H1 (cell line): ENCODE results near the gene PATE1. TPM values are rescaled to one million over a fixed set of nuclear protein-coding genes. Genes with fewer than 3 reads are reported as not detected.
A peak's percentile ranks its signal among the peaks of the same experiment; 100 is the strongest.

ENCODE experiments used
- CTCF ChIA-PET: fragments of 300-600 bp; sonication (Branson Sonifier 250); formaldehyde crosslinking; loops from one replicate; lab custom pipeline; 2021; ENCODE audit not compliant: partially characterized antibody; lab: Charles Lee
- POLR2A ChIA-PET: fragments of 300-600 bp; sonication (Branson Sonifier 250); formaldehyde crosslinking; loops from one replicate; lab custom pipeline; 2021; ENCODE audit warnings: inconsistent platforms; ENCODE audit not compliant: partially characterized antibody; lab: Charles Lee
- DNase-seq, 2 experiments: peaks; one replicate each; pipeline versions ENCODE4 v3.0.0 to v3.0.0-alpha.2; 2010 to 2022; ENCODE audit warnings: low spot score in 2 of 2, low read depth in 1 of 2, mixed read lengths in 1 of 2
- FAIRE-seq: peaks from 2 replicates; lab custom pipeline; 2011; peaks lifted over from hg19 to GRCh38; lab: Jason Lieb, UNC
- H2AFZ ChIP-seq: 2 replicates; pipeline ENCODE4 v1.8.1; 2012; ENCODE audit warnings: low read length, inconsistent platforms
- H2AK5ac ChIP-seq: 2 replicates; pipeline ENCODE4 v1.6.1; 2013; ENCODE audit warnings: low read depth, low read length
- H2BK120ac ChIP-seq: replicated peaks from 2 replicates; pipeline ENCODE3; 2013; ENCODE audit warnings: low read depth, low read length, inconsistent platforms
- H2BK12ac ChIP-seq: 2 replicates; pipeline ENCODE4 v1.6.1; 2013; ENCODE audit warnings: low read depth, low read length
- H2BK15ac ChIP-seq: 2 replicates; pipeline ENCODE4 v1.6.1; 2013; ENCODE audit warnings: low read length
- H2BK20ac ChIP-seq: 2 replicates; pipeline ENCODE4 v1.6.1; 2013; ENCODE audit warnings: low read length
- H2BK5ac ChIP-seq: 2 replicates; pipeline ENCODE4 v1.6.1; 2013; ENCODE audit warnings: low read depth, low read length
- H3K14ac ChIP-seq: 2 replicates; pipeline ENCODE4 v1.6.1; 2013; ENCODE audit warnings: inconsistent platforms; ENCODE audit not compliant: insufficient read length
- H3K18ac ChIP-seq: 2 replicates; pipeline ENCODE4 v1.6.1; 2013; ENCODE audit warnings: low read length; ENCODE audit errors: extremely low read depth
- H3K23ac ChIP-seq: 2 replicates; pipeline ENCODE4 v1.6.1; 2013; ENCODE audit warnings: inconsistent platforms; ENCODE audit not compliant: insufficient read length
- H3K23me2 ChIP-seq: 2 replicates; pipeline ENCODE4 v1.6.1; 2013; ENCODE audit warnings: low read depth, low read length
- H3K27ac ChIP-seq: 2 replicates; pipeline ENCODE4 v1.6.1; 2011; ENCODE audit warnings: low read depth, low read length, inconsistent platforms
- H3K27me3 ChIP-seq, 4 experiments: replicated peaks in 1 of 4; 1 replicate in 1 of 4; 2 replicates in 3 of 4; pipeline versions ENCODE4 v1.6.1 to v1.8.1; 2011 to 2013; ENCODE audit warnings: low read length in 3 of 4, mild to moderate bottlenecking in 3 of 4, inconsistent platforms in 2 of 4, mixed read lengths in 2 of 4, moderate library complexity in 1 of 4; ENCODE audit not compliant: control insufficient read depth in 3 of 4, insufficient read depth in 3 of 4; ENCODE audit errors: extremely low read depth in 1 of 4
- H3K36me3 ChIP-seq, 4 experiments: 2 replicates each; pipeline versions ENCODE4 v1.6.1 to v1.8.1; 2011 to 2013; ENCODE audit warnings: mild to moderate bottlenecking in 4 of 4, low read length in 3 of 4, moderate library complexity in 2 of 4, control low read depth in 1 of 4, inconsistent platforms in 1 of 4; ENCODE audit not compliant: insufficient read depth in 4 of 4, control insufficient read depth in 2 of 4
- H3K4ac ChIP-seq: replicated peaks from 2 replicates; pipeline ENCODE3; 2013; ENCODE audit warnings: low read length, low read depth, mixed read lengths, inconsistent platforms; ENCODE audit not compliant: insufficient read length
- H3K4me1 ChIP-seq, 4 experiments: replicated peaks in 1 of 4; 1 replicate in 1 of 4; 2 replicates in 3 of 4; pipeline versions ENCODE4 v1.6.1 to v1.8.1; 2011 to 2013; ENCODE audit warnings: low read length in 3 of 4, inconsistent platforms in 2 of 4, mixed read lengths in 1 of 4; ENCODE audit not compliant: insufficient read depth in 4 of 4, control insufficient read depth in 3 of 4
- H3K4me2 ChIP-seq, 2 experiments: 2 replicates each; pipeline versions ENCODE4 v1.6.1 to v1.8.1; 2011 to 2013; ENCODE audit warnings: low read depth in 2 of 2, low read length in 2 of 2, control low read depth in 1 of 2, inconsistent platforms in 1 of 2, mild to moderate bottlenecking in 1 of 2; ENCODE audit not compliant: insufficient read depth in 1 of 2
- H3K4me3 ChIP-seq, 4 experiments: fragments of 200-600, 300-600 bp in 1 of 4; sonication (generic), shearing (Covaris generic), sonication (Bioruptor Twin) in 1 of 4; 2 replicates each; pipeline versions ENCODE4 v1.5.1 to v1.8.1; 2011 to 2016; ENCODE audit warnings: low read length in 4 of 4, low read depth in 3 of 4, control low read depth in 2 of 4, inconsistent platforms in 2 of 4, mild to moderate bottlenecking in 2 of 4, mixed read lengths in 1 of 4, moderate library complexity in 1 of 4; ENCODE audit not compliant: insufficient read depth in 2 of 4; ENCODE audit errors: extremely low read depth in 1 of 4
- H3K56ac ChIP-seq: replicated peaks from 2 replicates; pipeline ENCODE3; 2013; ENCODE audit warnings: low read depth, mild to moderate bottlenecking, mixed read lengths, low read length, inconsistent platforms; ENCODE audit not compliant: insufficient read length
- H3K79me1 ChIP-seq: 2 replicates; pipeline ENCODE4 v1.6.1; 2013; ENCODE audit warnings: low read depth, low read length, control low read depth
- H3K79me2 ChIP-seq, 2 experiments: 2 replicates each; pipeline versions ENCODE4 v1.6.1 to v1.8.1; 2012 to 2013; ENCODE audit warnings: low read length in 2 of 2, mild to moderate bottlenecking in 2 of 2, inconsistent platforms in 1 of 2; ENCODE audit not compliant: insufficient read depth in 2 of 2, control insufficient read depth in 1 of 2
- H3K9ac ChIP-seq, 4 experiments: replicated peaks in 1 of 4; 1 replicate in 1 of 4; 2 replicates in 3 of 4; pipeline versions ENCODE4 v1.6.1 to v1.8.1; 2011 to 2013; ENCODE audit warnings: low read depth in 3 of 4, low read length in 3 of 4, control low read depth in 2 of 4, mild to moderate bottlenecking in 2 of 4, moderate library complexity in 2 of 4, inconsistent platforms in 1 of 4; ENCODE audit errors: extremely low read depth in 1 of 4
- H3K9me3 ChIP-seq, 2 experiments: 2 replicates each; pipeline versions ENCODE4 v1.6.1 to v1.8.1; 2012 to 2013; ENCODE audit warnings: mild to moderate bottlenecking in 2 of 2, moderate library complexity in 2 of 2, control low read depth in 1 of 2, inconsistent platforms in 1 of 2, low read depth in 1 of 2, low read length in 1 of 2, mixed read lengths in 1 of 2; ENCODE audit not compliant: insufficient read depth in 2 of 2
- H4K20me1 ChIP-seq, 2 experiments: replicated peaks in 1 of 2; 2 replicates each; pipeline versions ENCODE3 to v1.8.1; 2011 to 2013; ENCODE audit warnings: inconsistent platforms in 2 of 2, low read length in 2 of 2, mild to moderate bottlenecking in 1 of 2; ENCODE audit not compliant: insufficient read depth in 2 of 2, control insufficient read depth in 1 of 2
- H4K5ac ChIP-seq: 2 replicates; pipeline ENCODE4 v1.6.1; 2013; ENCODE audit warnings: low read length, low read depth, mixed read lengths, inconsistent platforms; ENCODE audit not compliant: insufficient read length
- H4K8ac ChIP-seq: 2 replicates; pipeline ENCODE4 v1.8.0; 2013; ENCODE audit warnings: mild to moderate bottlenecking, moderate library complexity, low read length, inconsistent platforms; ENCODE audit not compliant: insufficient read depth; ENCODE audit errors: extremely low read depth
- H4K91ac ChIP-seq: replicated peaks from 2 replicates; pipeline ENCODE3; 2013; ENCODE audit warnings: low read length, mixed read lengths, inconsistent platforms; ENCODE audit not compliant: insufficient read length
- CTBP2 ChIP-seq: IDR thresholded peaks from 2 replicates; pipeline ENCODE4 v1.7.0; 2011; ENCODE audit warnings: borderline replicate concordance, mild to moderate bottlenecking, moderate library complexity, mixed read lengths, low read length; ENCODE audit not compliant: insufficient read depth, insufficient read length
- E2F6 ChIP-seq: IDR thresholded peaks from 2 replicates; pipeline ENCODE4 v1.6.1; 2012; ENCODE audit warnings: inconsistent platforms
- WGBS, 2 experiments: shearing (Covaris generic) in 1 of 2; methylation state at CpG; one replicate each; pipeline versions ENCODE4 v1.1.6 to v1.1.7; 2013 to 2015; ENCODE audit warnings: low lambda C conversion rate in 2 of 2, mixed read lengths in 2 of 2, inconsistent platforms in 1 of 2, low coverage in 1 of 2, missing lambda C conversion rate in 1 of 2; ENCODE audit not compliant: insufficient replicate concordance in 2 of 2, insufficient coverage in 1 of 2, insufficient read length in 1 of 2; ENCODE audit errors: extremely low coverage in 1 of 2, missing lambda C conversion rate in 1 of 2; 5-methylcytosine and 5-hydroxymethylcytosine counted together
- polyA plus RNA-seq, 7 experiments: library from polyadenylated mRNA; depleted of rRNA in 3 of 7; stranded (reverse) in 5 of 7; unstranded in 2 of 7; fragments of >200 nt in 5 of 7; fragments of 200-250 nt in 2 of 7; gene quantifications; 1 replicate in 5 of 7; 2 replicates in 1 of 7; 4 replicates in 1 of 7; pipeline versions ENCODE4 v1.2.1 to v1.2.3, GENCODE V29; 2011 to 2013; ENCODE audit warnings: missing spikeins in 2 of 7, mixed read lengths in 2 of 7
- total RNA-seq: library from RNA; stranded (reverse); fragmentation: NEBNext Ultra II Directional; extraction: Animal tissue kit (Norgen Biotek cat#: 25700); gene quantifications from 2 replicates; pipeline ENCODE4 v1.2.1, GENCODE V29; 2021

PATE1 gene
- total and polyA plus RNA-seq, 2 of the 8 experiments (the other 6 are each of a cell fraction or from before 2014, with no cell fraction given): not detected

- DNase-seq: peak; percentile 10 to 48
- POLR2A ChIA-PET: no interaction called here
Observed at GRCh38 chr11:125797641-125798040, 51.6 kb downstream of the PATE1 start.

More at GRCh38 chr11:125797641-125798040, 51.6 kb downstream of the PATE1 start:
- H3K23me2 ChIP-seq: no peaks in the 10 kb centered on the region
- no peak overlapping the region for H3K4me2 ChIP-seq
- no peak overlapping the region for H4K91ac ChIP-seq
- H2BK12ac ChIP-seq: no peak overlapping the region
- H3K27ac ChIP-seq: no peak overlapping the region
- H3K4ac ChIP-seq: no peak overlapping the region
- no peaks in the 10 kb centered on the region for H3K27me3 ChIP-seq
- H3K18ac ChIP-seq: no peak overlapping the region
- H3K79me2 ChIP-seq: no peaks in the 10 kb centered on the region
- no peak overlapping the region for H4K8ac ChIP-seq
- WGBS, 2 experiments: 63% methylated on average over 4 of the region's 4 CpGs; no CpG with 5 or more reads in 1 of the 2 experiments
- no peak overlapping the region for H2BK120ac ChIP-seq
- H3K56ac ChIP-seq: no peak overlapping the region
- no peak overlapping the region for H2BK5ac ChIP-seq
- no peaks in the 10 kb centered on the region for H3K36me3 ChIP-seq
- H2BK15ac ChIP-seq: no peak overlapping the region
- CTCF ChIA-PET: no interaction called here
- no peaks in the 10 kb centered on the region for H3K9me3 ChIP-seq
- peaks cover 0 to 3% (median 0%) of the 10 kb centered on the region in 4 experiments; a peak in 1 of 7 replicates for H3K4me1 ChIP-seq
- no peak overlapping the region for H3K14ac ChIP-seq
- TF ChIP-seq CTBP2 (no peak), E2F6 (peak; percentile 69)
- TF ChIP-seq, all 59 proteins: peak for 1
- no peak overlapping the region for H3K9ac ChIP-seq
- H3K4me3 ChIP-seq: no peak overlapping the region
- no peaks in the 10 kb centered on the region for H3K79me1 ChIP-seq
- H2AFZ ChIP-seq: no peak overlapping the region
- H2AK5ac ChIP-seq: no peak overlapping the region
- no peak overlapping the region for H2BK20ac ChIP-seq
- no peak overlapping the region for H4K5ac ChIP-seq
- H4K20me1 ChIP-seq: no peaks in the 10 kb centered on the region
- no peak for FAIRE-seq
- H3K23ac ChIP-seq: no peak overlapping the region

Other genes starting within 250 kb of the PATE1 start
- 130 and 135 TPM in 2 replicates for gene EI24, start 176.8 kb upstream of the PATE1 start, total RNA-seq
- 176 and 264 TPM in 2 replicates for gene EI24, start 176.8 kb upstream of the PATE1 start, polyA plus RNA-seq (2011; rRNA removed)
- gene STT3A, start 153.4 kb upstream of the PATE1 start, total RNA-seq: 173 and 175 TPM in 2 replicates
- 124 and 211 TPM in 2 replicates for gene STT3A, start 153.4 kb upstream of the PATE1 start, polyA plus RNA-seq (2011; rRNA removed)
- 133 and 139 TPM in 2 replicates for gene CHEK1, start 121.1 kb upstream of the PATE1 start, total RNA-seq
- gene CHEK1, start 121.1 kb upstream of the PATE1 start, polyA plus RNA-seq (2011; rRNA removed): 24.1 and 37.7 TPM in 2 replicates
- not detected in 2 replicates for gene ACRV1, start 65.4 kb upstream of the PATE1 start, total RNA-seq
- gene ACRV1, start 65.4 kb upstream of the PATE1 start, polyA plus RNA-seq (2011; rRNA removed): 0.06 TPM in 1 of 2 replicates, not detected in the other
- gene PATE2, start 32.5 kb downstream of the PATE1 start, total RNA-seq: not detected in 2 replicates
- gene PATE2, start 32.5 kb downstream of the PATE1 start, polyA plus RNA-seq (2011; rRNA removed): 0.14 TPM in 1 of 2 replicates, not detected in the other
- gene PATE3, start 41.8 kb downstream of the PATE1 start, total RNA-seq: not detected in 2 replicates
- gene PATE3, start 41.8 kb downstream of the PATE1 start, polyA plus RNA-seq (2011; rRNA removed): not detected in 2 replicates
- gene PATE4, start 87.0 kb downstream of the PATE1 start, total RNA-seq: not detected in 2 replicates
- not detected in 2 replicates for gene PATE4, start 87.0 kb downstream of the PATE1 start, polyA plus RNA-seq (2011; rRNA removed)
- 11.6 and 12.6 TPM in 2 replicates for gene HYLS1, start 141.4 kb downstream of the PATE1 start, total RNA-seq
- 2.3 and 5.1 TPM in 2 replicates for gene HYLS1, start 141.4 kb downstream of the PATE1 start, polyA plus RNA-seq (2011; rRNA removed)
- gene PUS3, start 156.9 kb downstream of the PATE1 start, total RNA-seq: 20.0 and 22.6 TPM in 2 replicates
- 4.8 and 8.7 TPM in 2 replicates for gene PUS3, start 156.9 kb downstream of the PATE1 start, polyA plus RNA-seq (2011; rRNA removed)
- gene DDX25, start 158.2 kb downstream of the PATE1 start, total RNA-seq: 16.3 and 17.9 TPM in 2 replicates
- gene DDX25, start 158.2 kb downstream of the PATE1 start, polyA plus RNA-seq (2011; rRNA removed): 12.4 and 17.6 TPM in 2 replicates
- gene VSIG10L2, start 199.8 kb downstream of the PATE1 start, total RNA-seq: not detected in 2 replicates
- gene VSIG10L2, start 199.8 kb downstream of the PATE1 start, polyA plus RNA-seq (2011; rRNA removed): not detected in 2 replicates